HFF-Myc (cell line): ENCODE measurements around the gene KIAA0232.
"Not testable (repeated sequence)": the region's sequence is repeated elsewhere in the genome, so short reads cannot be mapped to it uniquely, and the experiment has no call there.

ENCODE experiments used
- DNase-seq: peaks from one replicate; pipeline ENCODE4 v3.0.0-alpha.2; 2011; ENCODE audit warnings: low read depth; ENCODE audit errors: extremely low read depth
- H3K4me3 ChIP-seq: replicated peaks from 2 replicates; pipeline ENCODE4 v1.5.1; 2011; ENCODE audit warnings: low read depth, mild to moderate bottlenecking, control low read depth, low read length
- CTCF ChIP-seq: IDR thresholded peaks from 2 replicates; pipeline ENCODE4 v1.5.1; 2012; ENCODE audit warnings: mild to moderate bottlenecking, low read depth, low read length, control low read depth; ENCODE audit errors: missing control alignments

Gene KIAA0232

GRCh38 chr4:6781113-6781512 lies 1.4 kb upstream of the KIAA0232 start:
- TF ChIP-seq CTCF = no peak
- H3K4me3 ChIP-seq = no peak overlapping the region
- no peak for DNase-seq

GRCh38 chr4:6781561-6781960 lies 966 bp upstream of the KIAA0232 start:
- no peak for DNase-seq
- no peak for TF ChIP-seq CTCF
- peak overlapping the region; percentile 43 for H3K4me3 ChIP-seq

- no peak for TF ChIP-seq CTCF
- DNase-seq = no peak
- peak overlapping the region; percentile 90 for H3K4me3 ChIP-seq
Measured at GRCh38 chr4:6782846-6783110, 251 bp downstream of the KIAA0232 start.

GRCh38 chr4:6783111-6783981 lies 819 bp downstream of the KIAA0232 start:
- no peak for TF ChIP-seq CTCF
- DNase-seq = no peak
- H3K4me3 ChIP-seq = peak overlapping the region; percentile 90

GRCh38 chr4:6785572-6785925 lies 3.0 kb downstream of the KIAA0232 start:
- DNase-seq = no peak
- no peak overlapping the region for H3K4me3 ChIP-seq
- TF ChIP-seq CTCF = no peak

GRCh38 chr4:6788123-6788522 lies 5.6 kb downstream of the KIAA0232 start:
- no peak for DNase-seq
- no peak overlapping the region for H3K4me3 ChIP-seq
- no peak for TF ChIP-seq CTCF

GRCh38 chr4:6791245-6791644 lies 8.7 kb downstream of the KIAA0232 start:
- not testable (repeated sequence) for H3K4me3 ChIP-seq, DNase-seq

- DNase-seq, H3K4me3 ChIP-seq: not testable (repeated sequence)
Measured at GRCh38 chr4:6791796-6792195, 9.3 kb downstream of the KIAA0232 start.
